Activated naive CD8-positive, alpha-beta T cell (primary cell): ENCODE measurements around the gene PPP2R1A.
A peak's percentile ranks its signal among the peaks of the same experiment; 100 is the strongest.

Experiments used
- H3K27ac Mint-ChIP-seq: one replicate; pipeline ENCODE4 v1.8.0; 2021; ENCODE audit warnings: mixed read lengths
- H3K27me3 Mint-ChIP-seq: one replicate; pipeline ENCODE4 v1.8.0; 2021; ENCODE audit warnings: mixed read lengths
- H3K36me3 Mint-ChIP-seq: one replicate; pipeline ENCODE4 v1.8.0; 2021; ENCODE audit warnings: mixed read lengths
- H3K4me1 Mint-ChIP-seq: one replicate; pipeline ENCODE4 v1.8.0; 2021; ENCODE audit warnings: low read depth, mixed read lengths
- H3K4me3 Mint-ChIP-seq: one replicate; pipeline ENCODE4 v1.8.0; 2021; ENCODE audit warnings: mild to moderate bottlenecking, mixed read lengths
- H3K9me3 Mint-ChIP-seq: one replicate; pipeline ENCODE4 v1.8.0; 2021; ENCODE audit warnings: low read depth, mixed read lengths

Gene PPP2R1A

GRCh38 chr19:52189735-52190486 lies at the start of gene PPP2R1A:
Gene PPP2R1A (plus strand): TSS chr19:52190052. CDS start chr19:52190097, 45 bp downstream.
- Mint-ChIP-seq H3K27me3 (no peaks in the 10 kb centered on the region), H3K27ac (peak within 1 kb of the TSS; percentile 98), H3K36me3 (peaks cover 4% of the 10 kb centered on the region), H3K4me3 (peak within 1 kb of the TSS; percentile 92), H3K9me3 (no peaks in the 10 kb centered on the region), H3K4me1 (peaks cover 38% of the 10 kb centered on the region)

DNA sequence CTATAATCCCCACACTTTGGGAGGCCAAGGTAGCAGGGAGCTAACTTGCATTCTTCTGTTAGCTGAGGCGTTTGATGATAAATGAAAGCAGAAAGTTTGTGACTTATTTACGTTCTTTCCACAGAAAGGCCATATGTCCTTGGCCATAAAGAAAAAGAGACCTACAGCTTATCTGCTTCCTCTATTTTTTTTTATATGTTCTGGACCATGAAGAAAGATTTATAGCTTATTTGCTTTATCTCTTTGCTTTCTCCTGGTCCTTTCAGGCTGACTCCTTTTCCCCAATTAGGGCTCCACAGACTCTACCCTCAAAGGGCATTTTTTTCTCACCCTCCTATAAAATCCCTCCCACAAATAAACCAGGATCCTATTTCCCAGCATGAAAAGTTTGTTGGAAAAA lies 48.6 kb upstream of the PPP2R1A start:
- Mint-ChIP-seq H3K27ac (no peak overlapping the region), H3K4me3 (no peak overlapping the region), H3K36me3 (peaks cover 12% of the 10 kb centered on the region), H3K4me1 (peaks cover 33% of the 10 kb centered on the region), H3K9me3 (peaks cover 10% of the 10 kb centered on the region), H3K27me3 (no peaks in the 10 kb centered on the region)

GRCh38 chr19:52142001-52142595 lies 47.8 kb upstream of the PPP2R1A start:
- Mint-ChIP-seq H3K27me3 (no peaks in the 10 kb centered on the region), H3K4me3 (no peak overlapping the region), H3K9me3 (peaks cover 12% of the 10 kb centered on the region), H3K4me1 (peaks cover 30% of the 10 kb centered on the region), H3K36me3 (peaks cover 10% of the 10 kb centered on the region), H3K27ac (no peak overlapping the region)

DNA sequence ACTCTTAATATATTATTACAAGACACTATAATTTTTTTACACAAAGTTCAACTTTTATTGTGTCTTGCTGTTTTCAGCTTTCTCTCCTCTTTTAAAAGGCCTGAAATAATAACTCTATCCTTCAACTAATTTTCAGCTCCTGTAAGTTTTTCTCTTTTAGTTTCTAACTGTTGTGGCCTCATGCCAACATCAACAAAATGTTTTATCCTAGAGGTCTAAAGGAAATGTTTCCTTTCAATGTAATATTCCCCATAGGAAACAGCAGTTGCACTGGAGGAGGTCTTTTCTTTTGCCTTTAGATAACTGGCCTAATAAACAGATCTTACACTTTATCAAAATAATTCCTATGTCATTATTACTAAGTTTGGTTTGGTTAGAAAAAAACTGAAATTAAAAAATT lies 41.6 kb upstream of the PPP2R1A start:
- Mint-ChIP-seq H3K36me3 (peaks cover 20% of the 10 kb centered on the region), H3K4me3 (no peak overlapping the region), H3K4me1 (no peaks in the 10 kb centered on the region), H3K9me3 (peaks cover 12% of the 10 kb centered on the region), H3K27ac (no peak overlapping the region), H3K27me3 (no peaks in the 10 kb centered on the region)

DNA sequence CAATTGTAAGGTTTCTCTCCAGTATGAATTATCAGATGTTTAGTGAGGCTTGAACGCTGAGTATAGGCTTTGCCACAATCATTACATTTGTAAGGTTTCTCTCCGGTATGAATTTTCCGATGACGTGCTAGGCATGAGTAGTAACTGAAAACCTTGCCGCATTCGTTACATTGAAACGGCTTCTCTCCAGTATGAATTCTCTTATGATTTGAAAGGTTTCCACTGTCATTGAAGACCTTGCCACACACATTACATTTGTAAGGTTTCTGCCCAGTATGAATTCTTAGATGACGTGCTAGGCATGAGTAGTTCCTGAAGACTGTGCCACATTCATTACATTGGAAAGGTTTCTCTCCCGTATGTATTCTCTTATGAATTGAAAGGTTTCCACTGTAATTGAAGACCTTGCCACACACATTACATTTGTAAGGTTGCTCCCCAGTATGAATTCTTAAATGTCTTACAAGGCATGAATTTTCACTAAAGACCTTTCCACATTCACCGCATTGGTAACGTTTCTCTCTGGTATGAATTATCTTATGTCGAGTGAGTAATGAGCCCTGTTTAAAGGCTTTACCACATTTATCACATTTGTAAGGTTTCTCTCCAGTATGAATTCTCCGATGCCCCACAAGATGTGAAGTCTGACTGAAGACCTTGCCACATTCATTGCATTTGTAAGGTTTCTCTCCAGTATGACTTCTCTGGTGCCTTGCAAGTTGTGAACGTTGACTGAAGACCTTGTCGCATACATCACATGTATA lies 34.1 kb upstream of the PPP2R1A start:
- Mint-ChIP-seq H3K4me3 (no peak overlapping the region), H3K36me3 (peaks cover 60% of the 10 kb centered on the region), H3K4me1 (no peaks in the 10 kb centered on the region), H3K9me3 (peaks cover 45% of the 10 kb centered on the region), H3K27ac (no peak overlapping the region), H3K27me3 (no peaks in the 10 kb centered on the region)

DNA sequence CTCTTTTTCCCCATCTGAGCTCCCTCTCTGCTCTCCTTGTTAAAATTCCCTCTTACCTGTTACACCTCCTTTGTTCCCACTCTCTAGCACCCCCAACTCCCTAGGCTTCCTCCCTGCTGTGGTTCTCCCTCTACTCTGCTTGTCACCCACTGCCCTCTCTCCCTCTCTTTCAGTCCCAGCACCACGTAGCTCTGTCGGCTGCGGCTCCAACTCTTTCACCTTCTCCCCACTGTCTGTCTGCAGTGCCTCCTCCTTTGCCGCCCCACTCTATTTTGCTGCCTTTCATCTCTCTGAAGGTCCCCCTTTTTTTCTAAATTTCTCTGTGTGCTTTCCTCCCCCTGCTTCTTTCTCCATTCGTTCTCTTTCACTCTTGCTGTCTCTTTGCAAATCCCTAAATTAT lies 19.5 kb upstream of the PPP2R1A start:
- peaks cover 3% of the 10 kb centered on the region for H3K9me3 Mint-ChIP-seq
- peaks cover 35% of the 10 kb centered on the region for H3K4me1 Mint-ChIP-seq
- H3K27me3 Mint-ChIP-seq = no peaks in the 10 kb centered on the region
- peak overlapping the region; percentile 97 for H3K27ac Mint-ChIP-seq
- H3K36me3 Mint-ChIP-seq = peaks cover 16% of the 10 kb centered on the region
- peak overlapping the region; percentile 98 for H3K4me3 Mint-ChIP-seq

DNA sequence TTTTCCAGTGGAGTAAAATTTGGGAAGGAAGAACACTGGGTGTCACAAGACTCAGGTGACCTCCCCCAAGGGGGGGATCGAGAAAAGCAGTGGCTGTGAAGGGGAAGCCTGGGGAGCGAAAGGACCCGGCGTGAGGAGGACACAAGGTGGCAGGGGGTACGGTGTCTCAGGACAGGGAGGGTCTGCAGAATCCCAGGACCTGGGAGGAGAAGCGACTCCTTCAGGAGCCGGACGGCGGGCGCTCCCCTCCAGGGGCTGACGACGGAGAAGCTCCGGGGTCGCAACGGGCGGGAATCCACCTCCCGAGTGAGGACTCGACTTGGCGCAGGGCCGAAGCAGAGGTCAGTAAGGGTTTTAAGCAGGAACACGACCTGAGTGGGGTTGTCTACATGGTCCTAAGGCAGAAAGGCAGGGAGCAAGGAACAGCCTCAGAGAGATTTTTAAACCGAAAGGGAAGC lies 19.0 kb upstream of the PPP2R1A start:
- H3K4me3 Mint-ChIP-seq = peak overlapping the region; percentile 98
- H3K27me3 Mint-ChIP-seq = no peaks in the 10 kb centered on the region
- H3K4me1 Mint-ChIP-seq = peaks cover 32% of the 10 kb centered on the region
- H3K27ac Mint-ChIP-seq = peak overlapping the region; percentile 97
- H3K9me3 Mint-ChIP-seq = no peaks in the 10 kb centered on the region
- peaks cover 12% of the 10 kb centered on the region for H3K36me3 Mint-ChIP-seq

DNA sequence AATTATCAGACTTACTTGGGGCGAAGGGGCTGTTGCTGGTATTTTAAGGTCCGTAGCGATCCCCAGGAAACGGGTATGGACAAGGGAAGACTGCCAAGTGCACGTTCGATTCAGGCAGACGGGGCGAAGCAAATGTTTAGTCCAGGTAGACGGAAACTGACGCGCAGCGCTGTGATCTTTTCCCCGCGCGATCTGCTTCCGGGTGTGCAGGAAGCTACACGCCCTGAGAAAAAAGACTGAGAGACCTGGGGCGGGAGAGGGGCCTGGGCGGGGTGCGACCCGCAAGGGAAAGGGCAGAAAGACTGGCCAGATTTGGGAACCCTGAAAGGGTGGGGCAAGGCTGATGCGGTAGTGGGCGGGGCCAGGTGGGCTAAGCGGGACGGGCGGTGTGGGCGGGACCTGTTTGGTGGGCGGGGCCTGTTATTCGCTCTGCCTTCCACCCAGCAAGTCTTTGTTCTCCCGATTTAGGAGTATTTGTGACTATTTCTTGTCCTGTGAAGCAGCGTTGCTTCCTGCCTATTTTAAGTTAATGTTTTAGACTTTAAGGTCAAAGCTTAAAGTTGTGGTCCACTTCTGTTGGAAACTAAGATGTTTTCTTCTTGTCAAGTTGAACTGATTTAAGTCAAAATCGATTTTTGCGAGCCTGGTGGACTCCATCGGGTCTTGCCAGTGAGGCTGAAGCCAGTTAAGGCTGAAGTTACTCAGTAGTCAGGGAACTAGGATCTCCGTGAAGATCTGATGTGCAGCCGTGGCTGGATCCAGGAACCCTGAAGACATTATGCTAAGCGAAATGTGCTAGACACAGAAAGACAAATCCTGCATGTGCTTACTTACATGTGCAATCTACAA lies 18.3 kb upstream of the PPP2R1A start, which contains the start of gene ZNF836:
Gene ZNF836, minus strand, starts transcription at position 301 of the 849 bp plus-strand sequence. CDS start 3,549 bp downstream, outside the sequence.
- Mint-ChIP-seq H3K4me3 (peak within 1 kb of the TSS; percentile 98), H3K4me1 (peaks cover 32% of the 10 kb centered on the region), H3K27me3 (no peaks in the 10 kb centered on the region), H3K27ac (peak within 1 kb of the TSS; percentile 97), H3K36me3 (peaks cover 12% of the 10 kb centered on the region), H3K9me3 (no peaks in the 10 kb centered on the region)

DNA sequence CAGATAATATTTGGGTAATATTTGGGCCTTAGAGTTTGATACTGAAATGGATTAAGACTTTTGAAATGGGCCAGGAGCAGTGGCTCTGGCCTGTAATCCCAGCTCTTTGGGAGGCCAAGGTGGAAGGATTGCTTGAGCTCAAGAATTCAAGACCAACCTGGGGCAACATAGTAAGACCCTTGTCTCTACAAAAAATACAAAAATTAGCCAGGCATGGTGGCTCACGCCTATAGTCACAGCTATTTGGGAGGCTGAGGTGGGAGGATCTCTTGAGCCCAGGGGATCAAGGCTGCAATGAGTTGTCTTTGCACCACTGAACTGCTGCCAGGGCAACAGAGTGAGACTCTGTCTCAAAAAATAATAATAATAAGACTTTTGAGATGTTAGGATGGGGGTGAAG lies 17.5 kb upstream of the PPP2R1A start:
- H3K27ac Mint-ChIP-seq = no peak overlapping the region
- peak overlapping the region; percentile 98 for H3K4me3 Mint-ChIP-seq
- peaks cover 12% of the 10 kb centered on the region for H3K36me3 Mint-ChIP-seq
- H3K4me1 Mint-ChIP-seq = peaks cover 32% of the 10 kb centered on the region
- H3K9me3 Mint-ChIP-seq = no peaks in the 10 kb centered on the region
- no peaks in the 10 kb centered on the region for H3K27me3 Mint-ChIP-seq

- no peak overlapping the region for H3K4me3 Mint-ChIP-seq
- H3K27me3 Mint-ChIP-seq = no peaks in the 10 kb centered on the region
- H3K36me3 Mint-ChIP-seq = no peaks in the 10 kb centered on the region
- no peak overlapping the region for H3K27ac Mint-ChIP-seq
- H3K9me3 Mint-ChIP-seq = no peaks in the 10 kb centered on the region
- H3K4me1 Mint-ChIP-seq = peaks cover 7% of the 10 kb centered on the region
These were observed 13.3 kb upstream of the PPP2R1A start for GRCh38 chr19:52176574-52176973.

DNA sequence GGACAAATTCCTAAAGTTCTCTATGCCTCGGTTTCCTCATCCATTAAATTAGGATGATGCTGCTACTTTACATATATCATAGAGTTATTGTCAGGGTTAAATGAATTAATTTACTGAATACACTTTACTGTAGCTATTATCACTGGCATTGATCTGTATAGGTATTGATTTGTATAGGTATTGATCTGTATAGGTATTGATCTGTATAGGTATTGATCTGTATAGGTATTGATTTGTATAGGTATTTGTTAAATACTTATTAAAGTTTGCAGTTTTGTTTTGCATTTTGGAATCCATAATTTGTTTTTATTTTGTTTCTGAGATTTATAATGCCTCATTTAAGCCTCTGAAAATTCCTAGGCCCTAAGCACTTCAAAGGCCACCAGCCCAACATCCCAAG lies 2.4 kb upstream of the PPP2R1A start:
- H3K36me3 Mint-ChIP-seq = peaks cover 4% of the 10 kb centered on the region
- H3K27ac Mint-ChIP-seq = no peak overlapping the region
- peaks cover 21% of the 10 kb centered on the region for H3K4me1 Mint-ChIP-seq
- no peaks in the 10 kb centered on the region for H3K9me3 Mint-ChIP-seq
- H3K27me3 Mint-ChIP-seq = no peaks in the 10 kb centered on the region
- no peak overlapping the region for H3K4me3 Mint-ChIP-seq

GRCh38 chr19:52188822-52189734 lies 774 bp upstream of the PPP2R1A start:
- peak overlapping the region; percentile 98 for H3K27ac Mint-ChIP-seq
- peaks cover 4% of the 10 kb centered on the region for H3K36me3 Mint-ChIP-seq
- H3K27me3 Mint-ChIP-seq = no peaks in the 10 kb centered on the region
- H3K9me3 Mint-ChIP-seq = no peaks in the 10 kb centered on the region
- peak overlapping the region; percentile 92 for H3K4me3 Mint-ChIP-seq
- H3K4me1 Mint-ChIP-seq = peaks cover 30% of the 10 kb centered on the region

GRCh38 chr19:52190487-52191293 lies 838 bp downstream of the PPP2R1A start:
- Mint-ChIP-seq H3K9me3 (no peaks in the 10 kb centered on the region), H3K4me1 (peaks cover 41% of the 10 kb centered on the region), H3K27me3 (no peaks in the 10 kb centered on the region), H3K36me3 (peaks cover 4% of the 10 kb centered on the region), H3K4me3 (peak overlapping the region; percentile 92), H3K27ac (peak overlapping the region; percentile 98)
